ENCODE data around the gene ADGB.

GRCh38 chr6:146805546-146806325 lies 207.0 kb downstream of the ADGB start:
- TF ChIP-seq CTCF (conservative IDR thresholded peaks at IDR 0.05; ENCODE audit: low read depth, low read length) (no peak), EZH2phosphoT487 (IDR thresholded peaks at IDR 0.05; ENCODE audit: borderline replicate concordance, low read length) (no peak)
